ENCODE measurements around the gene PRMT5. TPM values are rescaled to one million over a fixed set of nuclear protein-coding genes. Genes with fewer than 3 reads are reported as not detected.
A peak's percentile ranks its signal among the peaks of the same experiment; 100 is the strongest.

PRMT5 gene
- polyA plus RNA-seq, 1 donor (not counting 4 experiments of a cell fraction or from before 2014, with no cell fraction given) = 241 TPM

- dilution Hi-C loops (cut with MboI; ENCODE audit: extremely low pct_ligation_motif_present, low sequenced_read_pairs) = no loop called here
- H3K9ac ChIP-seq (ENCODE audit: control insufficient read depth, extremely low read depth, insufficient read depth, low read length) = peak overlapping the region; percentile 92
- DNase-seq (ENCODE audit: low read depth, low spot score) = peak; percentile 85
- no peaks in the 10 kb centered on the region for H3K27me3 ChIP-seq (ENCODE audit: control insufficient read depth, extremely low read depth, insufficient read depth, low read length)
- H3K79me2 ChIP-seq (ENCODE audit: control insufficient read depth, insufficient read depth, low read length) = peaks cover 52% of the 10 kb centered on the region
- peak overlapping the region; percentile 95 for H3K27ac ChIP-seq (ENCODE audit: control insufficient read depth, insufficient read depth, low read length)
- H3K4me2 ChIP-seq (ENCODE audit: control insufficient read depth, extremely low read depth, insufficient read depth, low read depth, low read length) = peak overlapping the region; percentile 96
- FAIRE-seq = no peak
- peaks cover 6% of the 10 kb centered on the region for H4K20me1 ChIP-seq (ENCODE audit: control insufficient read depth, extremely low read depth, insufficient read depth, low read length)
- no peaks in the 10 kb centered on the region for H3K9me3 ChIP-seq (ENCODE audit: control insufficient read depth, low read depth, low read length)
- H3K4me3 ChIP-seq (ENCODE audit: control insufficient read depth in 2 of 3, extremely low read depth in 1 of 3, insufficient read depth in 2 of 3, low read depth in 1 of 3, low read length in 3 of 3) = peak overlapping the region; percentile 65 to 95 (median 80)
- no peak overlapping the region for H2AFZ ChIP-seq (ENCODE audit: control insufficient read depth, low read length)
- H3K4me1 ChIP-seq (ENCODE audit: control insufficient read depth, extremely low read depth, insufficient read depth, low read length) = peaks cover 55% of the 10 kb centered on the region
- H3K9me1 ChIP-seq (ENCODE audit: control insufficient read depth, extremely low read depth, insufficient read depth, low read length) = no peaks in the 10 kb centered on the region
- TF ChIP-seq EZH2 (IDR thresholded peaks at IDR 0.05; ENCODE audit: low read length) (no peak), CTCF (optimal IDR thresholded peaks at IDR 0.05 in 1 of 3, IDR thresholded peaks at IDR 0.05 in 1 of 3, conservative IDR thresholded peaks at IDR 0.05 in 1 of 3; ENCODE audit: extremely low read depth in 1 of 3, insufficient read depth in 2 of 3, low read length in 3 of 3) (no peak)
- peaks cover 31 to 60% of the 10 kb centered on the region in 2 experiments for H3K36me3 ChIP-seq (ENCODE audit: control insufficient read depth in 2 of 2, extremely low read depth in 1 of 2, insufficient read depth in 2 of 2, low read length in 2 of 2)
Observed at GRCh38 chr14:22977684-22978486, 48.7 kb upstream of the PRMT5 start.

- H3K4me1 ChIP-seq (ENCODE audit: control insufficient read depth, extremely low read depth, insufficient read depth, low read length) = peaks cover 54% of the 10 kb centered on the region
- peak overlapping the region; percentile 65 for H3K4me2 ChIP-seq (ENCODE audit: control insufficient read depth, extremely low read depth, insufficient read depth, low read depth, low read length)
- H3K4me3 ChIP-seq (ENCODE audit: control insufficient read depth in 2 of 3, extremely low read depth in 1 of 3, insufficient read depth in 2 of 3, low read depth in 1 of 3, low read length in 3 of 3) = peak overlapping the region in 2 of 3 experiments; percentile 1 to 31
- DNase-seq (ENCODE audit: low read depth, low spot score) (no peak), FAIRE-seq (no peak)
- H3K27me3 ChIP-seq (ENCODE audit: control insufficient read depth, extremely low read depth, insufficient read depth, low read length) = no peaks in the 10 kb centered on the region
- dilution Hi-C loops (cut with MboI; ENCODE audit: extremely low pct_ligation_motif_present, low sequenced_read_pairs) = no loop called here
- peaks cover 10% of the 10 kb centered on the region for H4K20me1 ChIP-seq (ENCODE audit: control insufficient read depth, extremely low read depth, insufficient read depth, low read length)
- H3K36me3 ChIP-seq (ENCODE audit: control insufficient read depth in 2 of 2, extremely low read depth in 1 of 2, insufficient read depth in 2 of 2, low read length in 2 of 2) = peaks cover 36 to 65% of the 10 kb centered on the region in 2 experiments
- H3K9ac ChIP-seq (ENCODE audit: control insufficient read depth, extremely low read depth, insufficient read depth, low read length) = peak overlapping the region; percentile 57
- peaks cover 48% of the 10 kb centered on the region for H3K79me2 ChIP-seq (ENCODE audit: control insufficient read depth, insufficient read depth, low read length)
- TF ChIP-seq EZH2 (IDR thresholded peaks at IDR 0.05; ENCODE audit: low read length) (no peak), CTCF (optimal IDR thresholded peaks at IDR 0.05 in 1 of 3, IDR thresholded peaks at IDR 0.05 in 1 of 3, conservative IDR thresholded peaks at IDR 0.05 in 1 of 3; ENCODE audit: extremely low read depth in 1 of 3, insufficient read depth in 2 of 3, low read length in 3 of 3) (no peak)
- no peaks in the 10 kb centered on the region for H3K9me1 ChIP-seq (ENCODE audit: control insufficient read depth, extremely low read depth, insufficient read depth, low read length)
- no peaks in the 10 kb centered on the region for H3K9me3 ChIP-seq (ENCODE audit: control insufficient read depth, low read depth, low read length)
- no peak overlapping the region for H2AFZ ChIP-seq (ENCODE audit: control insufficient read depth, low read length)
- H3K27ac ChIP-seq (ENCODE audit: control insufficient read depth, insufficient read depth, low read length) = peak overlapping the region; percentile 95
Observed at GRCh38 chr14:22977434-22977683, 48.2 kb upstream of the PRMT5 start.
